ENCODE measurements around the gene C2CD5. TPM values are rescaled to one million over a fixed set of nuclear protein-coding genes. Genes with fewer than 3 reads are reported as not detected.
"Not testable (repeated sequence)": the region's sequence is repeated elsewhere in the genome, so short reads cannot be mapped to it uniquely, and the experiment has no call there.

The C2CD5 gene
- total RNA-seq, 6 donors from 2014 or later, result 20.8 to 56.6 (median 36.6) TPM

DNA sequence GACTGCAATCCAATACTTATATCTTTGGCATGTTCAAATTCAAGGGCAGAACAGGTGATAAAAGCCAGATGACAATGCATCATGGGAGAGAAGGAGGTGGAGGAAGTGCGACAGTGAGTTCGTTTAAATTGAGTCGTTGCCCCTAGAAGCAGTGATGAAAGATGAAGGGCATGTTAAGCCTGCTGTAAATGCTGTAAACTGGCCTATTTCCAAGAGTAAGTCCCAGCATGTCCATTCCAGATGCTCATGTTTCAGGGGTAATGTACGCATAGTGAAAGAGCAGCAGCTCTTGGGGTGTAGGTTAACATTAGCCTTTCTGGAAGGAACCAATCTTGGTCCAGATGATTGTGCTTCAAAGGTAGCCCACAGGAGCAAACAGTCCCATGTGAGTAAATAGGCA lies 97.1 kb downstream of the C2CD5 start:
- Histone ChIP-seq H3K4me3 (no peak overlapping the region), H3K4me1 (peaks cover 0 to 7% (median 2%) of the 10 kb centered on the region in 4 donors), H3K9me3 (no peaks in the 10 kb centered on the region), H3K27ac (no peak overlapping the region), H3K27me3 (no peaks in the 10 kb centered on the region), H3K36me3 (peaks cover 0 to 11% (median 2%) of the 10 kb centered on the region in 4 donors)
- TF ChIP-seq POLR2A (IDR thresholded peaks at IDR 0.05), result no peak
- 54 to 81% methylated on average over 4 of the region's 4 CpGs for WGBS, 2 donors
- ATAC-seq (ENCODE audit: low FRiP score in 2 of 2) (no peak), DNase-seq (no peak)

DNA sequence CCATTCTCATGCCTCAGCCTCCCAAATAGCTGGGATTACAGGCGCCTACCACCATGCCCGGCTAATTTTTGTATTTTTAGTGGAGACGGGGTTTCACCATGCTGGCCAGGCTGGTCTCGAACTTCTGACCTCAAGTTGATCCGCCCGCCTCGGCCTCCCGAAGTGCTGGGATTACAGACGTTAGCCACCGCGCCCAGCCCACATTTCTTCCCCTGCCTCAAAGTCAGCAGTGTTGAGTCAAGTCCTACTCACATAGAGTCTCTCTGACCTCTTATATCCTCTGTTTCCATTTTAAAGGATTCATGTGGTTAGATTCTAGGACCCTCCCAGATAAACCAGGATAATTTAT lies 100.1 kb downstream of the C2CD5 start:
- H3K4me3 ChIP-seq; H3K36me3 ChIP-seq; H3K4me1 ChIP-seq; H3K9me3 ChIP-seq; H3K27me3 ChIP-seq; ATAC-seq (ENCODE audit: low FRiP score in 2 of 2); H3K27ac ChIP-seq: not testable (repeated sequence)
- WGBS, 2 donors, result 88 to 93% methylated on average over 11 of the region's 11 CpGs
- DNase-seq, result peak in 1 of 2 donors; percentile 31

DNA sequence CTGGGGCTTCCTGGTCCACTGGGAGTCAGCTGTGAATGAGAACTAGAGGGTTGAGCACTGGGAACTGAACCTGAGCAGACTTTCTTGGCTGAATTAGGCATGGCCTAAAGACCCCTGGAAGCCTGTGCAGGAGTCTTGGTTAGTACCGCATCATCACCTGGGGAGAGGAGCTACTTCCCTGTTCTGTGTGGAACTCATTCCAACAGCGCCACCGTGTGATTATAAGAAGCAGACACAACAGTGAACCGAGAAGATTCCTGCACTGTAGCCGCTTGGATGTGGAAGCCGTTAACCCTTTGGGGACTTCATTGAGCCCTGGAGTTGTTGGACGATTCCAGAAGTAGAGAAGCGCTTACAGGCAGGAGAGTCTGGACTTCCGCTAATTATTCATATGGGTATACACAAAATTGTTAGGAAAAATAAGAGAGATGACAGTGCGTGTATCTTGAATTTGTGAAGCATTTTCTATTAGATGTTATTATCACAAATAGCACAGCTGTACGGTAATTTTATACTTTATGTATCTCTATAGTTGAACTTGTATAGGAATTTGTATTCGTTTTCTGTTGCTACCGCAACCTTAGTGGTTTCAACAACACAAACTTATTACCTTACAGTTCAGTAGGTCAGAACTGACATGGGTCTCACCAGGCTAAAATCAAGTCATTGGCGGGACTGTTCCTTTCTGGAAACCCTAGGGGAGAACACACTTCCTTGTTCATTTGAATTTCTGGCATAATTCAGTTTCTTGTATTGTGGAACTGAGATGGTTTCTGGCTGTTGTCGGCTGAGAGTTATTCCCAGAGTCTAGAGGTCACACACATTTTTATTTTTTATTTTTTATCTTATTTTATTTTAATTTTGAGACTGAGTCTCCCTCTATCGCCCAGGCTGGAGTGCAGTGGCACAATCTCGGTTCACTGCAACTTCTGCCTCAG lies 100.7 kb downstream of the C2CD5 start:
- Histone ChIP-seq H3K27ac (no peak overlapping the region), H3K27me3 (no peaks in the 10 kb centered on the region), H3K4me3 (no peak overlapping the region), H3K9me3 (no peaks in the 10 kb centered on the region), H3K36me3 (no peaks in the 10 kb centered on the region), H3K4me1 (peaks cover 0 to 7% (median 2%) of the 10 kb centered on the region in 4 donors)
- DNase-seq, result peak in 1 of 2 donors; percentile 76
- TF ChIP-seq, protein P1, sequence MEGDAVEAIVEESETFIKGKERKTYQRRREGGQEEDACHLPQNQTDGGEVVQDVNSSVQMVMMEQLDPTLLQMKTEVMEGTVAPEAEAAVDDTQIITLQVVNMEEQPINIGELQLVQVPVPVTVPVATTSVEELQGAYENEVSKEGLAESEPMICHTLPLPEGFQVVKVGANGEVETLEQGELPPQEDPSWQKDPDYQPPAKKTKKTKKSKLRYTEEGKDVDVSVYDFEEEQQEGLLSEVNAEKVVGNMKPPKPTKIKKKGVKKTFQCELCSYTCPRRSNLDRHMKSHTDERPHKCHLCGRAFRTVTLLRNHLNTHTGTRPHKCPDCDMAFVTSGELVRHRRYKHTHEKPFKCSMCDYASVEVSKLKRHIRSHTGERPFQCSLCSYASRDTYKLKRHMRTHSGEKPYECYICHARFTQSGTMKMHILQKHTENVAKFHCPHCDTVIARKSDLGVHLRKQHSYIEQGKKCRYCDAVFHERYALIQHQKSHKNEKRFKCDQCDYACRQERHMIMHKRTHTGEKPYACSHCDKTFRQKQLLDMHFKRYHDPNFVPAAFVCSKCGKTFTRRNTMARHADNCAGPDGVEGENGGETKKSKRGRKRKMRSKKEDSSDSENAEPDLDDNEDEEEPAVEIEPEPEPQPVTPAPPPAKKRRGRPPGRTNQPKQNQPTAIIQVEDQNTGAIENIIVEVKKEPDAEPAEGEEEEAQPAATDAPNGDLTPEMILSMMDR (IDR thresholded peaks at IDR 0.05), result peak; percentile 47 to 80 (median 68)
- no peak for TF ChIP-seq POLR2AphosphoS5 (IDR thresholded peaks at IDR 0.05)
- peak; percentile 87 to 97 for ATAC-seq (ENCODE audit: low FRiP score in 2 of 2)
- 39% methylated on average over 17 of the region's 17 CpGs for whole genome bisulfite sequencing, 2 donors

DNA sequence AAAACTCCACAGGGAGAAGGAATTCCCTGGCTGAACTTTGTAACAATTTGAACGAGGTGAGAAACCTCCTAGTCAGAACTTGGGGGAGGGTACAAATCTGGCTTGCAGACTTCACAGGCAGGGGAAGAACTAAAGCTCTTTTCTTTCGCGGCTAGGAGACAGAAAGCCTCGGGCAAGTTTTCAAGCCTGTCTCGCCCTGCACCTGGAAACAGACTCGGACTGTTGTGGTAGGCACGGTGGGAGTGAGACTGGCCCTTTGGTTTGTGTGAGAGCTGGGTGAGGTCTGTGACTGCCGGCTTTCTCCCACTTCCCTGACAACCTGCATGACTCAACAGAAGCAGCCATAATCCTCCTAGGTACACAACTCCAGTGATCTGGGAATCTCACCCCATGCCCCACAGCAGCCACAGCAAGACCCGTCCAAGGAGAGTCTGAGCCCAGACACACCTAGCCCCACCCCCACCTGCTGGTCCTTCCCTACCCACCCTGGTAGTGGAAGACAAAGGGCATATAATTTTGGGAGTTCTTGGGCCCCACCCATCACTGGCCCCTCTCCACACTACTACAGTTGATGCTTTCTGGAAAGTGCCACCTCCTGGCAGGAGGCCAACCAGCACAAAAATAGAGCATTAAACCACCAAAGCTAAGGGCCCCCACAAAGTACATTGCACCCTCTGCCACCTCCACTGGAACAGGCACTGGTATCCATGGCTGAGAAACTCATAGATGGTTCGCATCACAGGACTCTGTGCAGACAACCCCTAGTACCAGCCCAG lies 107.1 kb downstream of the C2CD5 start:
- no peaks in the 10 kb centered on the region for H3K9me3 ChIP-seq
- H3K27ac ChIP-seq, result no peak overlapping the region
- 73 to 89% methylated on average over 9 to 10 of the region's 10 CpGs for WGBS, 2 donors
- no peak for DNase-seq
- ATAC-seq (ENCODE audit: low FRiP score in 2 of 2), result no peak
- no peak overlapping the region for H3K4me3 ChIP-seq
- no peaks in the 10 kb centered on the region for H3K27me3 ChIP-seq
- no peak for TF ChIP-seq POLR2A (IDR thresholded peaks at IDR 0.05)
- no peak for TF ChIP-seq EP300 (IDR thresholded peaks at IDR 0.05)
- TF ChIP-seq POLR2AphosphoS5 (IDR thresholded peaks at IDR 0.05), result no peak
- TF ChIP-seq, protein P1 (IDR thresholded peaks at IDR 0.05), result no peak
- no peaks in the 10 kb centered on the region for H3K4me1 ChIP-seq
- H3K36me3 ChIP-seq, result no peaks in the 10 kb centered on the region

DNA sequence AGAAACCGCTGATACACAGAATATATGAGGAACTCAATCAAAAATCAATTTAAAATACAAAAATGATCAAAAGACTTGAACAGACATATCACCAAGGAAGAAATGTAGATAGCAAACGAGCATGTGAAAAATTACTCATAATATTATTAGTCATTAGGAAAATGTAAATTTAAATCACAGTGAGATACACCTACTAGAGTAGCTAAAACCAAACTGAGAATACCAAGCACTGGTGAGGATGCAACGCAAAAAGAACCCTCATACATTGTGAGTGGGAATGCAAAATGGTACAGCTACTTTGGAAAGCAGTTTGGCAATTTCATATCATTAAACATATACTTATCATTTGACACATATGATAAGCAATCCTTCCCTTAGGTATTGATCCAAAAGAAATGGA lies 108.8 kb downstream of the C2CD5 start:
- Histone ChIP-seq H3K36me3 (no peaks in the 10 kb centered on the region), H3K27me3 (no peaks in the 10 kb centered on the region), H3K4me3 (no peak overlapping the region), H3K4me1 (no peaks in the 10 kb centered on the region), H3K27ac (no peak overlapping the region), H3K9me3 (no peaks in the 10 kb centered on the region)
- 86 to 88% methylated on average over 3 of the region's 3 CpGs for WGBS, 2 donors
- no peak for DNase-seq
- TF ChIP-seq EP300 (IDR thresholded peaks at IDR 0.05) (no peak), POLR2A (IDR thresholded peaks at IDR 0.05) (no peak), POLR2AphosphoS5 (IDR thresholded peaks at IDR 0.05) (no peak)
- TF ChIP-seq, protein P1 (IDR thresholded peaks at IDR 0.05), result no peak
- ATAC-seq (ENCODE audit: low FRiP score in 2 of 2), result no peak
